ENCODE measurements around the gene AMER2.
"Not testable (repeated sequence)": the region's sequence is repeated elsewhere in the genome, so short reads cannot be mapped to it uniquely, and the experiment has no call there.

AMER2 gene

DNA sequence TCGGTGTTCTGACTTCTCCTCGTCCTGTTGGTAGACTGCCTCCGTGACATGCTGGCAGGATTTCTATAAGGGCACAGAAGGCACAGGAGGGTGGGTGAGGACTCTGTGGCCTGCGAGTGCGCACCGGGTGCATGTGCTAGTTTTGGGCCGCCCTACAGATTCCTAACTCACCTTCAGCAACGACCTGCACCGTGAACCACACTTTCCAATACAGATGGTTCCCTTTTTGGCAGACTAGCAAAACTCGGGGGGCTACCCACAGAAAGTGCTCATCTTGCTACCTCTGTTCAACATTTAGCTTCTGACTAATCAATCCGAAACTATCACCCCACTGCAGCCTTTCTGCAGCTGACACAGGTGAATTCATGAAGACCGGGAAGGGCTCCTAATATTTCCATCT is 14.1 kb upstream of the AMER2 start:
- DNase-seq (ENCODE audit: low read depth in 1 of 2, low spot score in 1 of 2), result no peak

DNA sequence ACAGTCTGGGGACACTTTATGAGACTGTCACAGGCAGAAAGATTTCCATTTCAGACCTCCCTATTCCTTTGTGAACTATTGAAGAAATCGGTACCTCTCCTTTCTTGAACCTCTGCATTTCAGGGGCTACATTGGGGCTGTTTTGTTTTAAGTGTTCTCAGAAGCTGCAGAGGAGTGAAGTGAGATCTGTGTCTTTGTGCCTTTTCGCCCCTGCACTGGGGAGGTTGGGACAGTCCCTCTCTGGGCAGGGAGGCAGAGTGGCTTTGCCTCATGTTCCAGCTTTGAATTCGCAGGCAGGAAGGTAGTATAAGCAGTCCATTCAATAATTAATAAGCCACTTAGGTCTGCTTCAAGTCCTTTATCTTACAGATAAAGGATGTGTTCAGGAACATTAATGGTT is 9.5 kb upstream of the AMER2 start:
- no peak for DNase-seq (ENCODE audit: low read depth in 1 of 2, low spot score in 1 of 2)

DNA sequence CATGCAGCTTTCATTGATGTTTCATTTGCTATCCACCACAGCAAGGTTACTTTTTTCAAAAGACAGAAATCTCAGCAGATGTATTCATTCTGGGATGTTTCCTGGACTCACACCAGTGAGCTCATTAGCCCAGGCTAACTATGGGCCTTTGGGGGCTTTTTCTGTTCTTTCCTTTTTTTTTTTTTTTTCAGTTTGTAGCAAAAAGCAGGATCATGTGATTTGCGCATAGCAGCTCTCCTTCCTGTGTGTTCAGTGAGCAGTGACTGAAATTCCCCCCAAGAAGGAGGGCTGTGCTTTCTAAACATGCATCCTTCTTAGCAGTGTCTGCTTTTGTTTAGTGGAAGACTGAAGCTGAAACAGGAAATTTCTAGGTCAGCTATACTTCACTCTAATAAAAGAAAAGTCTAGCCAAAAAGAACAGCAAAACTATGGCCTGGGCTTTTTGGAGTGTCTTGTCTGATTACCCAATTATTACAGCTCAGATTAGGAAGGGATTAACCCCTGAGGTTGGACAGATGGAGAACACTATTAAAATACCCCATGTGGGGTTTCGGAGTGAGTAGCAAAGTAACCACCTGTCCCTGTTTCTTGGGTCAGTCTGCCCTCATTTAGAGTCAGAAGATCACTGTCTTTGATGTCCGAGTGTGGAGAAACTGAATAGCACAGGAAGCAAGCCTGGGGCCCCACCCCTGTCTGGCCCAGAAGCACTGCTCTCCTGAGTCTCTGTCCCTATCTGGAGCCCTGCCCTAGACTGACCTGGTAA is 8.9 kb upstream of the AMER2 start:
- DNase-seq (ENCODE audit: low read depth in 1 of 2, low spot score in 1 of 2), result no peak

DNA sequence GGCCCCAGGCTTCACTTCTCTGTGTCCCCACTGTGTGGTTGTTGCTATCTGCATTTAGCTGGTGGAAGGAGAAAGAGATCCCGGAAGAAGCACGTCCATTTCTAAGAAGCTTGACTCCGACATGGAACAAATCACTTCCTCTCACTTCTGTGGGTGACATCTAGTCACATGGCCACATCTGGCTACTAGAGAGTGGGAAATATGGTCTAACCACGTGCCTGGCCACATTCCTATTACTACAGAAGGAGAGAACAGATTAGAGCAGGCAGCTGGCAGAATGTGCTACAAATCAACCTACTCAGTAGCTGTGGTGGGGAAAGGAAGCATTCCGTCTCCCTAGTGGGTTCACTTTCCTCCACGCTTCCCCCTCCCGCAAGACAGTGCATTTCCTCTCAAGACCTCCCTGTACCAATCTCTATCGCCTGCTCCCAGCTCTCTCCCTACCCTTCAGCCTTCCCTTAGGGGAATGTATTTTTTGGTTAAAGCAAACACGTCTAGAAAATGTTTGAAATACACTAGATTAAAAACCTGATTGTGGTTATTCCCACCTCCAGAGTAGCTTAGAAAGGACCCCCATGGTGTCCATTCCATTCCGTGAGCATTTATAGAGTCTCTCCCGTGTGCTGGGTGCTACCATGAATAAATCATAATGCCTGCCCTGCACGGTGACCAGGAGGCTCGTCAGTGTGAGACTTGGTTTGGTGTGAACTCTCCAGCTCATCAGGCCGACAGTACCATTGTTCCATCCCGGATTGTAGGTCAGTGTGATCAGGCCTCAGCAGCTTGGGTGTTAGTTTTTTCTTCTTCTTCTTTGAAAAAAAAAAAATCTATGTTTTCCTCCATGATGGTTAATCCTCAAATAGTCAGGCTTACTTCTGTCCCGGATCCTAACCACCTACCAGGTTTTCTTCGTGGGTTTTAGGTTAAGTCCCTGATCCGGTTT is 8.0 kb upstream of the AMER2 start:
- no peak for DNase-seq (ENCODE audit: low read depth in 1 of 2, low spot score in 1 of 2)

DNA sequence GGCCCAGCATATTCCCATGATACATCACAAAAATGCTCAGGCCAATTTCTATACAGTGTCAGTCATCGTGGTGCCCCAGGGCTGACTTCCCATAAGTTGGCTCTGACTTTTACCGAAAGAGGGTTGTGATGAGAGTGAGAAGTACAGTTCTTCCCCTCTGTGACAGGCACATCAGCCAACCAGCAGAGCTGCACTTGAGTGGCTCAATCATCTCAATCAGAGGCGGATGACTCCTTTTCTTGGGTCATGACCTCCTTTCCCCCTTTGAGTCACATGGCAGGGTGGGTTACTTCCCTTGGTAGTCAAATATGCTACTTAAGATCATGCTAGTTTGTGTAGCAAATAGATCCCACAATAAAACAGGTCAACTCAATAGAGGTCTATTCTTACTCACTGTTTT is 6.9 kb upstream of the AMER2 start:
- no peak for DNase-seq (ENCODE audit: low read depth in 1 of 2, low spot score in 1 of 2)

DNA sequence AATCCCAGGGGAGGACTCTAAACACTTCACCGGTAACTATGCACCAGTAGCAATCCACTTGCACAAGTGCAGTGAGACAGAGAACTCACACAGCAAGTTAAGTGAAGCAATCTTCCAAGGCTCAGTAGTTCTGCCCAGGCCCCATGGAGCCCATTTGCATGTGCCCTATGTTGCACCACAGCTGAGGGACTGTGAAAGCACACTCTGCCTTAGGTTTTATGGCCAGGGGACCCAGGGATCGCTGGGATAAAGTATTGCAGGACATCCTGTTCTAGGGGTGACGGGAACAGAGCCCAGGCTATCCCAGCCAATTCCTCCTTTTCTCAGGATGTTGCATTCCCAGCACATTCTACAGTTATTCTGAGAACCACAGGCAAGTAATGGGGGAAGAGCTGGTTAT is 6.0 kb upstream of the AMER2 start:
- no peak for DNase-seq (ENCODE audit: low read depth in 1 of 2, low spot score in 1 of 2)

DNA sequence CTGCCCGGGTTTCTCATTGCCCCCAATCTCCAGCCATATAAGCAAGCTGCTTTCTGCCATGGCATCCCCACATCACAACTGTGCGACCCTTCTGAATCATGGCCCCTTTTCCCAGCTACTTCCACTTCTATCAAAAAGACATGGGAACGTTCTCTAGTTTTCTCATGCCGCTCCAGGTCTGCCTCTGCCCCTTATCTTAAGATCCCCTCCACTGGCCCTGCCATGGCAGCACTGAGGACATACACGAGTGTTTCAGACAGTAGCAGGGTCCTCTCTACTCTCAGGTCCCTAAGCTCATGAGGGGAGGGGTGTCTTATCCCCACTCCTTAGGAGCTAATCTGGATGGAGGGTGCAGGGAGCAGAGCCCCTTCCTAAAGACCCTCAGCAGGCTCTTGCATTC is 5.5 kb upstream of the AMER2 start:
- DNase-seq (ENCODE audit: low read depth in 1 of 2, low spot score in 1 of 2), result no peak

DNA sequence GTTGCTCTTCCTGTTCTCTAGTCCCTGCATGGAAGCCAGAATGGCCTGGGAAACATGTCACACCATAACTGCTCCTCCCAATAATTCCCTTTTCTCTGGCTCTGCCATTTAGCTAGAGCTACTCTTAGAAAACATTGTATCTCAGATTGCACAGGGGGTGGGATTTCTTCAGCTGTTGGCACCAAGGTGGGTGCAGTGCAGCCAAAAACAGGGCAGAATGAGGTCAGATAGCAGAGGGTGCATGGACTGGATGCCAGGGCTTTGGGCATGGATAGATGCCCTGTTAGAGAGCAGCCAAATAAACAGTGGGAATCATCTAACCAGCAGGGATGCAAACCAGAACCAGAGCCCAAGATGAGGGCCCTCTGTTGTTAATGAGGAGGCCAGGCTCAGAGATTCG is 4.9 kb upstream of the AMER2 start:
- DNase-seq (ENCODE audit: low read depth in 1 of 2, low spot score in 1 of 2), result no peak

DNA sequence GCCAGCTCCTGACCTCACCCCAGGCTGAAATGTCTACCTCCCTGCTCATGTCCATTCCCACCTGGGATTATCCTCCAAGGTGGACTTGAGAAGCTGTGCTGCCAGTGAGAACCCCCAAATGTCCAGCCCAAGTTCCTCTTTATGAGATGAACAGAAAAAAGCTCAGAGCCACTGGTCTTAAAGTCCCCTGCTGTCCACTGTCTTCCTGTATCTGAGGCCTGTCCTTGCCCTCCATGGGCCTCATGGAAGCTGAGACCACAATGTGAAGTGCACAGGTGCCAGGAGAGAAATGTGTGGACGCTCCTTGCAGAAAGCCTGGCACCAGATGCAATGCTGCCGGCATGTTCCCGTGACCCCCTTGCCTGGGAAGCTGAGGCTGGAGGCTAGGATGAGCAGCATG is 3.3 kb upstream of the AMER2 start:
- no peak for DNase-seq (ENCODE audit: low read depth in 1 of 2, low spot score in 1 of 2)

DNA sequence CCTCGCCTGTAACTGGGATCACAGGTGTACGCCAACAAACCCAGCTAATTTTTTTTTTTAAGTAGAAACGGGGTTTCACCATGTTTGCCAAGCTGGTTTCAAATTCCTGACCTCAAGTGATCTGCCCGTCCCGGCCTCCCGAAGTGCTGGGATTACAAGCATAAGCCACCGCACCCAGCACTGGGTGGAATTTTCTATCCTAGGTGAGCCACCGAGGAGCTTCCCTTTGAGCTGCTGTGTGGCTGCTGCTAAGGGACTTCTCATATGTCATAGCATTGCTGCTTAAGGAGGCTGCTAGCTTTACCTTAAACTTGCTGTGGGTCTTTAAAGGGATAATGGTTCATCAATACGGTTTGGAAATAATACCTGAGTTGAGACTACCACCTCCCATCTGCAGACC is 2.9 kb upstream of the AMER2 start:
- no peak for DNase-seq (ENCODE audit: low read depth in 1 of 2, low spot score in 1 of 2)

DNA sequence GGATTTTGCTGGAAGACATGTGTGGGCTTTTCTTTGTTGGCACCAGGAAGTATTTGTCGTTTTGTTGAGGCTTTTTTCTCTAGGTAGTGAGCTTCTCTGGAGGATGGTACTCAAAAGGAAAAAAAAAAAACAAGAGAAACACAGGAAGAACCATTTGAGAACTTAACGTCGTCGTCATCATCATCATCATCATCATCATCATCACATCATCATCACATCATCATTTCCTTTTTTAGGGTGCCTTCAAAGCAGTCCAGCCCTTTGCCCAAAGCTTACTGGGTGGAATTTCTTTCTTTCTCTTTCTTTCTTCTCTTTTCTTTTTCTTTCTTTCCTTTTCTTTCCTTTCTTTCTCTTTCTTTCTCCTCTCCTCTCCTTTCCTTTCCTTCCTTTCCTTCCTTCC is 2.2 kb upstream of the AMER2 start:
- no peak for DNase-seq (ENCODE audit: low read depth in 1 of 2, low spot score in 1 of 2)

DNA sequence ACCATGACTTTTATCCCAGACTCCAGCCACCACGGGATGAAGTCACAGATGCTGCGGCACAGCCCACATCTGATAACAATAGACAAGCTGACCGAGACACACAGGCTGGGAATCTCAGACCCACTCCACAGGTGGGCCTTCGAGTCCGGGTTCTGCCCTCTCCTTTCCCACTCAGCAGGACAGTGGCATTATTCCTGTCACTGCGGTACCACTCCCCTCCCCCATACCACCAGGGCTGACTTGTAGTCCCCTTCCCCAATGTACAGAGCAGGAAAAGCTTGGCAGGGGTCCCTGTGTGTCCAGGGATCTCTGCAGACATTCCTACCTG is 179 bp upstream of the AMER2 start:
- no peak for DNase-seq (ENCODE audit: low read depth in 1 of 2, low spot score in 1 of 2)

DNA sequence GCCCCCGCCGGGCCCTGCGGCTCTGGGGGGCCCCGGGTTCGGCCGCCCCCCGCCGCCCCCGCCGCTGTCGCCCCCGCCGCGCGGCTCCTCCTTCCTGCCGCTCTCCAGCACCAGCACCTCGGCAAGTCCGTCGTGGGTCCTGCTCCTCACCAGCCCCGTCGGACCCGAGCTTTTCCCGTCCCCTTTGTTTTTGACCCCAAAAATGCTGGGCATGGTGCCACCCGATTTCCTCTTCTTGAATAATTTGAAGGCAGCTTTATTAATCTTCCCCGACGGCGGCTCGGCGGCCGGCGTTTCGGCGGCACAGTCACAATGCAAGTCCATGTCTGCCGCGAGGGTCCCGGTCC is 945 bp downstream of the AMER2 start:
- DNase-seq (ENCODE audit: low read depth in 1 of 2, low spot score in 1 of 2), result no peak

DNA sequence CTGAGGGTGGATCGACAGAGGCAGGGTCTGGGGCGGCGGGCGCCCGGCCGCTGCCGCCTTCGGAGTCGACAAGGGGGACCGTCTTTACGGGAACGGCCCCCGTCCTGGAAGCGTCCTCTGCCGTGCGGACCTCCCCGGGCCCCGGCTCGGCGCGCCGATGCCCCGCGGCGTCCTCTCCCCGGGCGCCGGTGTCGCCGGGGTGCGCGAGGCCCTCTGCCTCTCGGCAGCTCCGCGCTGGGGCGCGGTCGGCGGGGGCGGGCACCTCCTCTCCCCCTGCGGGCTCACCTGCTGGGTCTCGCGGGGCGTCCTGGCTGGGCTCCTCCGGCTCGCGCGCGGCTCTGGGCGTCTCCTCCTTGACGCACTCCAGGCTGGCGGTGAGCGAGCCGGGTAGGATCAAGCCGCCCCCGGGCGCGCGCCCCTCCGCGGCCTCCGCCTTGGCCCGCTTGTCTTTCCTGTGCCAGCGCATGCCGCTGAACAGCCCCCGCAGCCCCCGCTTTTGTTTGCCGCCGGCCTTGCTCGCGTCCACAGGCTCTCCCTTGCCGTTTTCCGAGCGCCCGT is 1.5 kb downstream of the AMER2 start:
- DNase-seq (ENCODE audit: low read depth in 1 of 2, low spot score in 1 of 2), result no peak

DNA sequence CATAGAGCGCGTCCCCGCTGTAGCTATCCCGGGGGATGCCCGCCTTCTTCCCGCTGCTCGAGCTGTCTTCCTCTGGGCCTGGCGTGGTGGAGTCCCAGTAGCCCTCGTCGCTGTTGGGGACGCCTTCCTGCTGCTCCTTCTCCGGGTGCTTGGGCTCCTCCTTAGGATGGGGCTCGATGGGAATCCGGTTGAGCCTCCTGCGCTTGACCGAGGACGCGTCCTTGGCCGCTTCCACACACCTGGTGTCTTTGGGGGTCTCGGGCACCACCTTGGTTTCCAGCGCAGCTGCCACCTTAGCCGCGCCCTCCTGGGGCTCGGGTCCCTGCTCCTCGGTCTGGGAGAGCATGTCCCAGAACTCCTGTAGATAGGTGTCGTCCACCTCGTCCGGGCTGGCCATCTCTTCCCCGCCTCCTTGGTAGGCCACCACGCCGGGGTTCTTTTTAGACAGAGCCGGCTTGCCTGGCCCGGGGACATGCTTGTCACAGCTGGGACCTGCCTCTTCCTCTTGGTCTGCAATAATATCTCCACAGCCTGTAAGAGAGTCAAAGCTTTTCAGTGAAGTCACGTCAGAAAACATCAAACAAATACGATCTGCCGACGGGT is 2.0 kb downstream of the AMER2 start:
- no peak for DNase-seq (ENCODE audit: low read depth in 1 of 2, low spot score in 1 of 2)

DNA sequence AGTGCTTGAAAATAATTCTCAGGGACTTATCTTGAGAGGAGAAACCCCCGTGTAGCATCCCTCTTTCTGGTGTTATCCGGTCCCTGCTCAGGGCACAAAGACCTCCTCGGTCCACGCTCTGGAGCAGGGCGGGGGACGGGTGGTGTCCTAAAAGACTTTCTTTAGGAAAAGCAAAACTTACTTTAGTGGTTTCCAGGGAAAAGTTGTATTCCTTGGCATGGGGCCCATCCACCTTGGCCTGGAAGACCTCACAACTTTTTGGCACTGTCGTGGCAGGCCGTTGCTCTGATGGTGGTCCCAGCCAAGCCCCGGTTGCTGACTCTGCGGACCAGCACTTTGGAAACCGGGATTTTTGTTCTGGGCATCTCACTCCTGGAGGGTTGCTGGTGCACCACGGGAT is 2.7 kb downstream of the AMER2 start:
- no peak for DNase-seq (ENCODE audit: low read depth in 1 of 2, low spot score in 1 of 2)

DNA sequence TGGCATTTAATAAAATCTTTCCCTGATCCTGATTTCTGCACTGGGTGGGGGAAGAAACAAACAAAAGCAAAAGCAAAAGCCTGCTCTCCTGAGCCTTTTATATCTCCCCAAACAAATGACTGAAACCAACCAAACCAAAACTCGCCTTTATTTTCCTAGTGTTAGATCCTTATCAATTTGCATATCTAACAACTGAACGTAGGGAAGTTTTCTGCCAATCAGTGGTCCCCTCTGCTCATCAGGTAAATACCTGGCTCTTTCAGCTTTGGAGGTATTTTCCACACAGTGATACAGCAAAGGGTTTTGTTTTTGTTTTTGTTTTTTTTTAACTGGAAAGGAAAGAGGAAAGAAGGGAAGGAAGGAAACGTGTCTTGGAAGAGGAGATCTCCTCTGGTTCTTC is 3.3 kb downstream of the AMER2 start:
- DNase-seq (ENCODE audit: low read depth in 1 of 2, low spot score in 1 of 2), result no peak

DNA sequence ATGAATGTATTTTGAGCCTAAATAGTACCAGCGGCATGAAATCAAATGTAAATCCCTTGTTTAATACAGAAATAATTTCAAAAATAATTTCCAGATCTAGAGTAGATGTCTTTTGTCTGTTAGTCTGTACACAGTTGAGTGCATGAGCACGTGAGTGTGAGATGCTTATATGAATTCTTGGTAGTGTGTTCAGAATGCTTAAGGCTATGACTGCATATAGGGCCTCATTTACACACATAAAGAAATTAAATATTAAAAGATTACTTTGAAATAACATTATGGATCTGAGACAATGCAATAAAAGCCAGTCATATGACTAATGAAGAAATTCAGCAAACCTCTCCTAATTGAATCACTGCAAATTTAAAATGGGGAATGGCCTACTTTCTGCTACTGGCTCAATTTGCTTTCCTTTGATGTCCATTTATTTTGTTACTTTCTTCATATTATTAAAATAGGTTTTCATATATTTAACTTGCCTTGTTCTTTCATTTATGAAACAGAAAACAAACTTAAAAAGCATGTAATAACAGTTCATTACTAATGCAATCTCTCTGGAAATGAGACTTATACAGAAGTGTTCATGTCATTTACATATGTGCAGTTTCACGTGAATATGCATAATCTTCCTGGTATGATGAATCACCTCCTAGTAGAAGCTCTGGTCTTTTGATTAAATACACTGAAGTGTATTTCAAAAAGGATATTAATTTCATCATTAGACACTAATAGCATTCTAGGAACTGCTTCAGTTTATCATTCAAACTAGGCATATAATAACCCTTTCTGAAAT is 4.5 kb downstream of the AMER2 start:
- no peak for DNase-seq (ENCODE audit: low read depth in 1 of 2, low spot score in 1 of 2)

DNA sequence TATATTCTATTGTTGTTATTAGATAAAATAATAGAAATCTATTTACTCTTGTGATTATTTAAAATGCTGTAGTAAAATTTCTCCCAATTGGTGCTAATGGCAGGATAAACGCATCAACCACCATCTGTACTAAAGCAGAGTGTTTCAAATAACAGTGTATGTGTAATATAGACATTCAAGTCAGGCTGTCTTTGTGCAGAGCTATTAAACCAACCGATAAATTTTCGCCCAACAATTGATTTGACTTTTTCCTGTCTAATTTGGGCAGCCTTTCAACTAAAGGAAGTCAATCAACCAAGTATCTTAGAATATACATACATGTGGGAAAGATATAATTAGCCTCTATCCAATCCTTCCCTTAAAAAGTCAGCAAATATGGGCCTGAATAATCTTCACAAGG is 5.8 kb downstream of the AMER2 start:
- DNase-seq (ENCODE audit: low read depth in 1 of 2, low spot score in 1 of 2), result no peak

DNA sequence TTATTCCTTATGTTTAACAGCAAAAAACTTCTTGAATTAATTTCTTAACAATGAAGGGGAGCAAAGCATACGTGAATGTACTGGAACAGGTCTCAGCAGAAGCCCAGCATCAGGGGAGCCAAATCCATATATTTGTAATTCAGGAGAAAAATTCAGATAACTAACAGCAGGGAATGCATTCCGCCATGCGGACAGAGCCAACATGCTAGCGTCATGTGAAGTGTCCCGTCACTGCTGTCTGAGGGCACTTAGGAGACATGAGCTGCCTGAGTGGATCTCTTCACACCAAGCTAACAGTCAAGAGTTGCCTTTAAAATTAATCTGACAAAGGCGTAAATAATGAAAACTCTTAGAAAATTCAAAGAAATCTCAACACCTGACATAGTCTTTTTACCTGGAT is 6.4 kb downstream of the AMER2 start:
- no peak for DNase-seq (ENCODE audit: low read depth in 1 of 2, low spot score in 1 of 2)

DNA sequence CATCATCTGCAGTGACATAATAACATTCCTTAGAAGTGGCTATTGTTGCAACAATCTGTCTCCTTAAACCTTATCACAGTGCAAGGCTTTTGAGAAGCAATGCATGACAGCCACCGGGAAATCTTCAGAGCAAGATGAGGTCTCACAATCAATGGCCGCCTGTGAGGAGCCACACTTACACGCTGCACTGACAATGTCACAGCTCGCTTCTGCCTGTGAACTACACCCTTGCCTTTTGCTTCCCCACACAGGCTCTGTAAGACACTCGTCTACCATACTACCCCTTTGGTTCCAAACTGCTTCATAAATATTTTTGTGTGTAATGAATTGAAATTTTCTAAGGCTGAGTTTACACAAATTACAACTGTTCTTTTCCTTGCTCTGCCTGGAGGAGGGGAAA is 6.9 kb downstream of the AMER2 start:
- not testable (repeated sequence) for DNase-seq (ENCODE audit: low read depth in 1 of 2, low spot score in 1 of 2)

Data from activated T-helper 1 cell treated with anti-CD3 and anti-CD28 coated beads, Interleukin-2, amount 50 U/mL, for 16 hours (primary cell).